ENCODE data around the gene ROBO1. TPM values are rescaled to one million over a fixed set of nuclear protein-coding genes. Genes with fewer than 3 reads are reported as not detected.
"Not testable (repeated sequence)": the region's sequence is repeated elsewhere in the genome, so short reads cannot be mapped to it uniquely, and the experiment has no call there.

Gene ROBO1
- total and polyA plus RNA-seq, 2 of the 8 experiments (the other 6 are each of a cell fraction or from before 2014, with no cell fraction given) = 51.4 to 91.0 TPM

- H3K4me1 ChIP-seq (replicated peaks in 1 of 4; ENCODE audit: control insufficient read depth in 3 of 4, insufficient read depth in 4 of 4, low read length in 3 of 4); H3K27ac ChIP-seq (ENCODE audit: low read depth, low read length); H4K20me1 ChIP-seq (replicated peaks in 1 of 2; ENCODE audit: control insufficient read depth in 1 of 2, insufficient read depth in 2 of 2, low read length in 2 of 2); H3K18ac ChIP-seq (ENCODE audit: extremely low read depth, low read length); H2AK5ac ChIP-seq (ENCODE audit: low read depth, low read length); H2BK120ac ChIP-seq (replicated peaks; ENCODE audit: low read depth, low read length); H3K79me1 ChIP-seq (ENCODE audit: low read depth, low read length); H4K5ac ChIP-seq (ENCODE audit: insufficient read length, low read depth, low read length); H2BK15ac ChIP-seq (ENCODE audit: low read length); H3K4ac ChIP-seq (replicated peaks; ENCODE audit: insufficient read length, low read depth, low read length); H2AFZ ChIP-seq (ENCODE audit: low read length); H4K91ac ChIP-seq (replicated peaks; ENCODE audit: insufficient read length, low read length); H3K23me2 ChIP-seq (ENCODE audit: low read depth, low read length); H3K79me2 ChIP-seq (ENCODE audit: control insufficient read depth in 1 of 2, insufficient read depth in 2 of 2, low read length in 2 of 2); H3K9me3 ChIP-seq (ENCODE audit: insufficient read depth in 2 of 2, low read depth in 1 of 2, low read length in 1 of 2); H4K8ac ChIP-seq (ENCODE audit: extremely low read depth, insufficient read depth, low read length); H3K36me3 ChIP-seq (ENCODE audit: control insufficient read depth in 2 of 4, insufficient read depth in 4 of 4, low read length in 3 of 4); H3K9ac ChIP-seq (replicated peaks in 1 of 4; ENCODE audit: extremely low read depth in 1 of 4, low read depth in 3 of 4, low read length in 3 of 4); H3K4me2 ChIP-seq (ENCODE audit: insufficient read depth in 1 of 2, low read depth in 2 of 2, low read length in 2 of 2); FAIRE-seq; H3K14ac ChIP-seq (ENCODE audit: insufficient read length); H3K27me3 ChIP-seq (replicated peaks in 1 of 4; ENCODE audit: control insufficient read depth in 3 of 4, extremely low read depth in 1 of 4, insufficient read depth in 3 of 4, low read length in 3 of 4); POLR2A ChIA-PET (ENCODE audit: partially characterized antibody); H2BK20ac ChIP-seq (ENCODE audit: low read length); H2BK5ac ChIP-seq (ENCODE audit: low read depth, low read length); H3K23ac ChIP-seq (ENCODE audit: insufficient read length); H3K56ac ChIP-seq (replicated peaks; ENCODE audit: insufficient read length, low read depth, low read length); H2BK12ac ChIP-seq (ENCODE audit: low read depth, low read length): not testable (repeated sequence)
- 74% methylated on average over 24 of the region's 25 CpGs; no CpG with 5 or more reads in 1 of the 2 experiments for WGBS, 2 experiments (ENCODE audit: extremely low coverage in 1 of 2, insufficient coverage in 1 of 2, insufficient read length in 1 of 2, insufficient replicate concordance in 2 of 2, low coverage in 1 of 2, low lambda C conversion rate in 2 of 2, missing lambda C conversion rate in 1 of 2)
- CTCF ChIA-PET (ENCODE audit: partially characterized antibody) = interaction anchor here (0.6 to 0.9 kb wide), 4 partner anchors 13 to 774 kb away, joined by 3 read pairs; no protein-coding TSS in a partner anchor
- peak overlapping the region in 1 of 4 experiments; percentile 31; a peak in 1 of 8 replicates for H3K4me3 ChIP-seq (ENCODE audit: extremely low read depth in 1 of 4, insufficient read depth in 2 of 4, low read depth in 3 of 4, low read length in 4 of 4)
- DNase-seq (ENCODE audit: low read depth in 1 of 2, low spot score in 2 of 2) = peak in 1 of 2 experiments; percentile 55
These were observed 1092.5 kb downstream of the ROBO1 start for GRCh38 chr3:78675119-78675805.
